IMR-90 (cell line): ENCODE measurements around the gene PRDM12. TPM values are rescaled to one million over a fixed set of nuclear protein-coding genes. Genes with fewer than 3 reads are reported as not detected.

ENCODE experiments used
- ATAC-seq: fragments of 200-7000 bp; cut with Tn5 transposase; 2 replicates; pipeline ENCODE4 v1.9.1; 2020; ENCODE audit warnings: low read depth, mild to moderate bottlenecking, moderate library complexity
- BruUV-seq: library from RNA; stranded (reverse); fragments of 400-500 nt; replicated peaks from 2 replicates; lab custom pipeline; 2021; lab: Mats Ljungman, UMichigan
- CTCF ChIA-PET: fragments of 300-600 bp; formaldehyde crosslinking; extraction: SDS; loops from one replicate; lab custom pipeline; 2021; ENCODE audit warnings: antibody characterized with exemption; lab: Yijun Ruan, JAX
- POLR2A ChIA-PET: fragments of 300-600 bp; sonication (Branson Sonifier 250); formaldehyde crosslinking; loops from one replicate; lab custom pipeline; 2022; ENCODE audit warnings: antibody characterized with exemption; ENCODE audit not compliant: unreplicated experiment; lab: Charles Lee
- DNase-seq: peaks from one replicate; pipeline ENCODE4 v3.0.0; 2013
- H2AFZ ChIP-seq: replicated peaks from 2 replicates; pipeline ENCODE3; 2013; ENCODE audit warnings: low read length, mild to moderate bottlenecking; ENCODE audit not compliant: poor library complexity
- H2AK5ac ChIP-seq: 2 replicates; pipeline ENCODE4 v1.6.1; 2013; ENCODE audit warnings: low read depth, low read length, inconsistent platforms
- H2AK9ac ChIP-seq: replicated peaks from 2 replicates; pipeline ENCODE3; 2013; ENCODE audit warnings: mild to moderate bottlenecking, low read depth, low read length, moderate library complexity; ENCODE audit not compliant: poor library complexity
- H2BK120ac ChIP-seq: 2 replicates; pipeline ENCODE4 v1.6.1; 2013; ENCODE audit warnings: low read depth, low read length, inconsistent platforms
- H2BK15ac ChIP-seq: 3 replicates; pipeline ENCODE4 v1.6.1; 2013; ENCODE audit warnings: low read depth, low read length, inconsistent platforms
- H2BK20ac ChIP-seq: 2 replicates; pipeline ENCODE4 v1.6.1; 2013; ENCODE audit warnings: low read depth, mild to moderate bottlenecking, inconsistent platforms, low read length, moderate library complexity
- H2BK5ac ChIP-seq: 2 replicates; pipeline ENCODE4 v1.6.1; 2013; ENCODE audit warnings: mild to moderate bottlenecking, low read depth, low read length, inconsistent platforms; ENCODE audit not compliant: poor library complexity, severe bottlenecking
- H3K14ac ChIP-seq: replicated peaks from 2 replicates; pipeline ENCODE4 v1.6.1; 2013; ENCODE audit warnings: low read depth, low read length, inconsistent platforms
- H3K18ac ChIP-seq: 2 replicates; pipeline ENCODE4 v1.6.1; 2013; ENCODE audit warnings: low read depth, low read length, control low read depth
- H3K23ac ChIP-seq: 2 replicates; pipeline ENCODE4 v1.6.1; 2013; ENCODE audit warnings: low read depth, low read length, inconsistent platforms
- H3K27ac ChIP-seq: 2 replicates; pipeline ENCODE4 v1.5.1; 2013; ENCODE audit warnings: mild to moderate bottlenecking, control low read depth, low read length; ENCODE audit not compliant: insufficient read depth
- H3K27me3 ChIP-seq: 2 replicates; pipeline ENCODE4 v1.6.1; 2013; ENCODE audit warnings: low read length; ENCODE audit not compliant: control insufficient read depth, insufficient read depth
- H3K36me3 ChIP-seq: 2 replicates; pipeline ENCODE4 v1.6.1; 2013; ENCODE audit warnings: low read length, mixed read lengths; ENCODE audit not compliant: control insufficient read depth, insufficient read depth
- H3K4ac ChIP-seq: 2 replicates; pipeline ENCODE4 v1.6.1; 2013; ENCODE audit warnings: low read depth, low read length, inconsistent platforms
- H3K4me1 ChIP-seq: 2 replicates; pipeline ENCODE4 v1.6.1; 2013; ENCODE audit warnings: low read length, mixed read lengths; ENCODE audit not compliant: control insufficient read depth, insufficient read depth
- H3K4me2 ChIP-seq: 2 replicates; pipeline ENCODE4 v1.6.1; 2013; ENCODE audit warnings: low read depth, mild to moderate bottlenecking, control low read depth, low read length, moderate library complexity
- H3K4me3 ChIP-seq: 2 replicates; pipeline ENCODE4 v1.5.1; 2013; ENCODE audit warnings: low read depth, mild to moderate bottlenecking, control low read depth, low read length, moderate library complexity; ENCODE audit not compliant: insufficient read depth
- H3K56ac ChIP-seq: 2 replicates; pipeline ENCODE4 v1.6.1; 2013; ENCODE audit warnings: low read length, inconsistent platforms; ENCODE audit not compliant: insufficient read depth; ENCODE audit errors: extremely low read depth
- H3K79me1 ChIP-seq, 2 experiments: 2 replicates each; pipeline ENCODE4 v1.6.1; 2013; ENCODE audit warnings: low read length in 2 of 2, inconsistent platforms in 1 of 2, low read depth in 1 of 2
- H3K9ac ChIP-seq: 2 replicates; pipeline ENCODE4 v1.6.1; 2013; ENCODE audit warnings: low read depth, low read length, control low read depth
- H3K9me1 ChIP-seq: 2 replicates; pipeline ENCODE4 v1.6.1; 2013; ENCODE audit warnings: low read length, inconsistent platforms; ENCODE audit not compliant: insufficient read depth
- H3K9me3 ChIP-seq: 2 replicates; pipeline ENCODE4 v1.6.1; 2013; ENCODE audit warnings: low read length; ENCODE audit not compliant: control insufficient read depth, insufficient read depth
- H4K20me1 ChIP-seq: 2 replicates; pipeline ENCODE4 v1.6.1; 2013; ENCODE audit warnings: low read length, inconsistent platforms; ENCODE audit not compliant: insufficient read depth
- H4K5ac ChIP-seq: 2 replicates; pipeline ENCODE4 v1.6.1; 2013; ENCODE audit warnings: mild to moderate bottlenecking, low read depth, low read length, control low read depth
- H4K8ac ChIP-seq, 2 experiments: 2 replicates each; pipeline ENCODE4 v1.6.1; 2013; ENCODE audit warnings: low read depth in 2 of 2, low read length in 2 of 2, control low read depth in 1 of 2, inconsistent platforms in 1 of 2
- H4K91ac ChIP-seq: 2 replicates; pipeline ENCODE4 v1.6.1; 2013; ENCODE audit warnings: low read depth, low read length, inconsistent platforms; ENCODE audit not compliant: insufficient read depth
- BHLHE40 ChIP-seq: fragments of 150-350 bp; IDR thresholded peaks from 2 replicates; pipeline ENCODE4 v1.6.1; 2016; ENCODE audit warnings: mild to moderate bottlenecking, low read depth, low read length
- CEBPB ChIP-seq: IDR thresholded peaks from 2 replicates; pipeline ENCODE4 v1.6.1; 2012; ENCODE audit warnings: low read depth, low read length, improper control_type of control experiment
- CHD1 ChIP-seq: IDR thresholded peaks from 2 replicates; pipeline ENCODE4 v1.6.1; 2012; ENCODE audit warnings: low read depth, low read length, improper control_type of control experiment
- CTCF ChIP-seq: conservative IDR thresholded peaks from 2 replicates; pipeline ENCODE4 v1.5.1; 2012; ENCODE audit warnings: mild to moderate bottlenecking, low read depth, low read length, improper control_type of control experiment
- FOS ChIP-seq: fragments of 150-350 bp; IDR thresholded peaks from 2 replicates; pipeline ENCODE4 v1.6.1; 2016; ENCODE audit warnings: low read depth, low read length
- MAFK ChIP-seq: IDR thresholded peaks from 2 replicates; pipeline ENCODE4 v1.6.1; 2012; ENCODE audit warnings: low read depth, low read length, improper control_type of control experiment
- MXI1 ChIP-seq: IDR thresholded peaks from 2 replicates; pipeline ENCODE4 v1.6.1; 2012; ENCODE audit warnings: low read depth, mild to moderate bottlenecking, low read length, moderate library complexity, borderline replicate concordance
- NFE2L2 ChIP-seq: fragments of 150-350 bp; IDR thresholded peaks from 2 replicates; pipeline ENCODE4 v1.6.1; 2016; ENCODE audit warnings: low read depth, mild to moderate bottlenecking, low read length
- RCOR1 ChIP-seq: IDR thresholded peaks from 2 replicates; pipeline ENCODE4 v1.6.1; 2012; ENCODE audit warnings: mild to moderate bottlenecking, low read length, improper control_type of control experiment; ENCODE audit not compliant: insufficient replicate concordance
- RFX5 ChIP-seq: IDR thresholded peaks from 2 replicates; pipeline ENCODE4 v1.8.0; 2012; ENCODE audit warnings: low read depth, mild to moderate bottlenecking, low read length, moderate library complexity
- SMC3 ChIP-seq: fragments of 150-350 bp; IDR thresholded peaks from 2 replicates; pipeline ENCODE4 v1.6.1; 2016; ENCODE audit warnings: low read depth, mild to moderate bottlenecking, antibody characterized with exemption, low read length, moderate library complexity
- USF2 ChIP-seq: fragments of 150-350 bp; IDR thresholded peaks from 2 replicates; pipeline ENCODE4 v1.6.1; 2017; ENCODE audit warnings: mild to moderate bottlenecking, antibody characterized with exemption, low read length, low read depth
- WGBS, 2 experiments: methylation state at CpG; one replicate each; pipeline versions ENCODE4 v1.1.5 to v1.1.7; 2013; ENCODE audit warnings: missing lambda C conversion rate in 2 of 2; ENCODE audit not compliant: insufficient read length in 1 of 2; ENCODE audit errors: extremely low coverage in 2 of 2; 5-methylcytosine and 5-hydroxymethylcytosine counted together
- dilution Hi-C: fragments of 300-500 bp; cut with HindIII; formaldehyde crosslinking; loops from one replicate; pipeline ENCODE4 v1.14.3; 2018; ENCODE audit warnings: low sequenced_read_pairs; ENCODE audit not compliant: unreplicated experiment
- in situ Hi-C: fragments of 300-500 bp; cut with MboI; formaldehyde crosslinking; loops from 3 replicates; pipeline ENCODE4 v1.14.3; 2019; ENCODE audit warnings: low sequenced_read_pairs, inconsistent platforms, mixed read lengths
- intact Hi-C: fragments of 100-400 bp; cut with micrococcal nuclease; formaldehyde crosslinking; loops from 2 replicates; pipeline ENCODE4 v1.10.0; 2022
- polyA plus RNA-seq, 3 experiments: library from polyadenylated mRNA; depleted of rRNA; stranded (reverse); fragments of >200 nt; gene quantifications; 2 replicates each; pipeline ENCODE4 v1.2.3, GENCODE V29; 2012; ENCODE audit warnings: low replicate concordance in 1 of 3
- total RNA-seq: library from RNA; depleted of rRNA; stranded (reverse); fragments of >200 nt; gene quantifications from 2 replicates; pipeline ENCODE4 v1.2.3, GENCODE V29; 2012

The PRDM12 gene
- total and polyA plus RNA-seq, 2 of the 4 experiments (the other 2 are of a cell fraction) = not detected

GRCh38 chr9:130664251-130665028, at the start of gene PRDM12 (continued):
- no peak for TF ChIP-seq BHLHE40
- no peak for TF ChIP-seq SMC3

- H2BK120ac ChIP-seq = no peak overlapping the region
- no peaks in the 10 kb centered on the region for H3K27me3 ChIP-seq
- BruUV-seq = no TSS peak
- no peak overlapping the region for H3K9ac ChIP-seq
- H3K14ac ChIP-seq = no peak overlapping the region
- H3K4me3 ChIP-seq = no peak overlapping the region
- ChIA-PET CTCF (no interaction called here), POLR2A (no interaction called here)
- H3K79me1 ChIP-seq = peaks cover 6 to 25% of the 10 kb centered on the region in 2 experiments; a peak in 3 of 4 replicates
- no peak overlapping the region for H2BK5ac ChIP-seq
- peaks cover 76% of the 10 kb centered on the region for H3K36me3 ChIP-seq
- dilution Hi-C loops = no loop called here
- no peak overlapping the region for H3K18ac ChIP-seq
- H2AK9ac ChIP-seq = no peak overlapping the region
- no peaks in the 10 kb centered on the region for H3K9me3 ChIP-seq
- H3K4ac ChIP-seq = no peak overlapping the region
- H2AFZ ChIP-seq = no peak overlapping the region
- no peak for DNase-seq
- intact Hi-C loops = no loop called here
- H3K4me1 ChIP-seq = no peaks in the 10 kb centered on the region
- H2BK15ac ChIP-seq = no peak overlapping the region
- H4K20me1 ChIP-seq = no peaks in the 10 kb centered on the region; the same call in 1 of the 2 replicates
- H3K23ac ChIP-seq = no peak overlapping the region
- no peak overlapping the region; a peak in 1 of 4 replicates for H4K8ac ChIP-seq
- H4K91ac ChIP-seq = no peak overlapping the region
- no peak for ATAC-seq
- in situ Hi-C loops = no loop called here
- no peak overlapping the region for H3K56ac ChIP-seq
- H4K5ac ChIP-seq = no peak overlapping the region
- WGBS, 2 experiments = 100% methylated on average over 3 of the region's 10 CpGs; no CpG with 5 or more reads in 1 of the 2 experiments
- H2AK5ac ChIP-seq = no peak overlapping the region
- H3K27ac ChIP-seq = no peak overlapping the region
- no peak overlapping the region for H2BK20ac ChIP-seq
- no peak overlapping the region for H3K4me2 ChIP-seq
- 0 out of 2 replicates have a peak, but pooled peaks cover 4% of the 10 kb centered on the region for H3K9me1 ChIP-seq
- TF ChIP-seq BHLHE40 (no peak), RFX5 (no peak), CTCF (no peak), CEBPB (no peak), NFE2L2 (no peak), FOS (no peak), MXI1 (no peak), RCOR1 (no peak), CHD1 (no peak), MAFK (no peak), USF2 (no peak)
Observed at GRCh38 chr9:130616451-130616850, 47.9 kb upstream of the PRDM12 start.
